Measurements from ENCODE around the gene KLHDC4. TPM values are rescaled to one million over a fixed set of nuclear protein-coding genes. Genes with fewer than 3 reads are reported as not detected.
A peak's percentile ranks its signal among the peaks of the same experiment; 100 is the strongest.

Gene KLHDC4
- total and polyA plus RNA-seq, 2 experiments from 2014 or later = 23.0 to 41.1 TPM

DNA sequence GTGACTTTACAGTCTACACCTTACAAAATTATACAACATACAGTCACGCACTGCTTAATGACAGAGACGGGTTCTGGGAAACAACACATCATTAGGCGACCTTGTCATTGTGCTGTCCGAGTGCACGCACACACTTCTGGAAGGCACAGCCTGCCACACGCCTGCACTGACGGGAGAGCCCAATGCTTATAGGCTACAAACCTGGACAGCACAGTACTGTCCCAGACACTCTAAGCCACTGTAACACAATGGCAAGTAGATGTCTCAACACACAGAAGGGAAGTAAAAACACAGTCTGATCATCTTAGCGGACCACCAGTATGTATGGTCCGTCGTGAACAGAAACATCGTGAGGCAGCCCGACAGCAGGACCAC is 29.8 kb downstream of the KLHDC4 start (continued):
- TF ChIP-seq REST (IDR thresholded peaks at IDR 0.05; ENCODE audit: unreplicated experiment) (no peak), STAT1 (IDR thresholded peaks at IDR 0.05; ENCODE audit: unreplicated experiment) (no peak), CTCF (conservative IDR thresholded peaks at IDR 0.05; ENCODE audit: low read depth in 2 of 2) (no peak)

DNA sequence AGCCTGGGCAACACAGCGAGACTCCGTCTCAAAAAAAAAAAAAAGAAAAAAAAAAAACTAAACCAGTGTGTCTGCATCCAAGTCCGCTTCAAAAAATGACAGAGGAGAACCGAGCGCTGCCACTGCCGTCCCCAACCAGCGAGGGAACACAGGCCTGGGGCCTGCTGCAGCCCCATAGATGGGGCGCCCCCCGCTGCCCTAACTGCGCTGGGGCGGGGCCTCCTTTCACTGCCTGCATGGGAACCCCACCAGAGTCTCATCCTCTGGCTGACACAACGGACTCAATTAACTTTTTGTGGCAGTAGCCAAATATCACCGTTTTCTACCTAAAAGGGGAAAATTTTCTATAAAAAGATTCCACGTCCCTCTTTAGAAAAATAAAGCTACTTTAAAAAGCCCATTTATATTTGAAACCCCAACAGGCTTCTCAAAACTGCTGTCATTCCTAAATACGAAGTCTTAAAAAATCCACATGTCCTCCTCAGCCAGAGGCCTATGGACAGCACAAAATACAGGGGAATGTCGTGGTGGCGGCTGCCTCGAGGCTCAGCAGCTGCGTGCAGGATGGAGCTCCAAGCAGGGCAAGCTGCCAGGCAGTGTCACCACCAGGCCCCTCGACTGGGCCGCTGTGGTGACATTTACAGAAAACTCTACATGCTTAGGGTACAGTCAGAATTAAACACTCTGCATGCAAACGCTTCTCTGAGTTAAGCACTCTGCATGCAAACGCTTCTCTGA is 30.3 kb downstream of the KLHDC4 start:
- Histone ChIP-seq H3K4me3 (no peak overlapping the region), H3K4me1 (ENCODE audit: insufficient read depth) (no peaks in the 10 kb centered on the region; the same call in 1 of the 2 replicates), H3K9me2 (ENCODE audit: insufficient read depth) (no peaks in the 10 kb centered on the region), H3F3A (replicated peaks; ENCODE audit: low read depth) (0 out of 2 replicates have a peak, but pooled peaks cover 4% of the 10 kb centered on the region), H3K4me2 (no peak overlapping the region), H3K27ac (ENCODE audit: low read depth) (no peak overlapping the region), H3K36me3 (ENCODE audit: insufficient read depth) (peaks cover 4% of the 10 kb centered on the region; the same call in 1 of the 2 replicates), H3K79me2 (replicated peaks; ENCODE audit: insufficient read depth) (peaks cover 57% of the 10 kb centered on the region), H2AFZ (no peak overlapping the region), H3K27me3 (ENCODE audit: insufficient read depth) (no peaks in the 10 kb centered on the region), H4K20me1 (replicated peaks; ENCODE audit: insufficient read depth) (peaks cover 40% of the 10 kb centered on the region)
- TF ChIP-seq POLR2AphosphoS5 (IDR thresholded peaks at IDR 0.05; ENCODE audit: low read depth) (no peak), CTCF (conservative IDR thresholded peaks at IDR 0.05; ENCODE audit: low read depth in 2 of 2) (peak in 1 of 2 experiments; percentile 23; a peak in 1 of 4 replicates)
- no peak overlapping the region for H3K27ac Mint-ChIP-seq
- DNase-seq (ENCODE audit: low spot score) (no peak), ATAC-seq (peak; percentile 69)
- peaks cover 31% of the 10 kb centered on the region for H3K36me3 Mint-ChIP-seq (ENCODE audit: low read depth)
- peaks cover 14% of the 10 kb centered on the region for H3K4me1 Mint-ChIP-seq
- H3K27me3 Mint-ChIP-seq (ENCODE audit: insufficient read depth, low read depth, poor library complexity) = no peaks in the 10 kb centered on the region
- no peak overlapping the region for H3K4me3 Mint-ChIP-seq
- no peaks in the 10 kb centered on the region for H3K9me3 Mint-ChIP-seq

Data from GM23338 (cell line).